Ecto neural progenitor cell (in vitro differentiated cells): ENCODE data around the gene SCARF2.
A peak's percentile ranks its signal among the peaks of the same experiment; 100 is the strongest.
"Not testable (repeated sequence)": the region's sequence is repeated elsewhere in the genome, so short reads cannot be mapped to it uniquely, and the experiment has no call there.

Experiments
- DNase-seq: peaks from one replicate; pipeline ENCODE4 v3.0.0-alpha.2; 2018; ENCODE audit warnings: low spot score

Gene SCARF2

DNA sequence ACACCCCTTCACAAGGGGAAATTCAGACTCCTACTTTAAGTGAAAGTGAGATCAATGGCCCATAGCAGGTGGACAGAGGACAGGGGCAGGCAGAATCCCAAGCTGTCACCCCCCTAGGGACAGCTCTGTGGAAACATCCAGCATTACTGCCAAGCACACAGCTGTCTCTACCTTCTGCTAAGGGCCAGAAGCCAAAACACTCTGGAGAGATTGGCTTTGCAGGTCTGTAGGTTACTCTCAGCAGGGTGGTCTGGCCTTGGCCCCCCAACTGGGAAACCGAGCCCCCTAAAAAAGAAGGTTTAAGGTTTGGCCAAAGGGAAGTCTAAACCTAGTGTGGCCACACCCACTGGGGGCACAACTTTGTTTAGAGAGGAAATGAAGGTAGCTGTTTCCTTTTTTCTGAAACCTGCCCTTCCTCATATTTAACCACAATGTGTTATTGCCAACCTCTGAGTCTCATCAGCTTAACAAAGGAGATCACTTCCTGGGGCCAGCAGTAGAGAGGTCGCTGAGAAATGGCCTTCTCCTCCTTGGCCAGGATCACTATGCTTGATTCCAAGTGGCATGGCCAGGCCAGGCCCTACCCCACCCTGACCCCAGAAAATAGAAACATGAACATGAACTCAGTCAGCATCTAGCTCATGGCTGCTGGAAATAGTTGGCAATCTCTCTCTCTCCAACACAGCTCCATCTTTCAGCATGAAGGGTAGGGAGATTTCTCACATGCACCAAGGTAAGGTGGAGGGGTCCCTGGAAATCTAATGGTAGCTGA, 25.9 kb upstream of the SCARF2 start:
- DNase-seq, result no peak

DNA sequence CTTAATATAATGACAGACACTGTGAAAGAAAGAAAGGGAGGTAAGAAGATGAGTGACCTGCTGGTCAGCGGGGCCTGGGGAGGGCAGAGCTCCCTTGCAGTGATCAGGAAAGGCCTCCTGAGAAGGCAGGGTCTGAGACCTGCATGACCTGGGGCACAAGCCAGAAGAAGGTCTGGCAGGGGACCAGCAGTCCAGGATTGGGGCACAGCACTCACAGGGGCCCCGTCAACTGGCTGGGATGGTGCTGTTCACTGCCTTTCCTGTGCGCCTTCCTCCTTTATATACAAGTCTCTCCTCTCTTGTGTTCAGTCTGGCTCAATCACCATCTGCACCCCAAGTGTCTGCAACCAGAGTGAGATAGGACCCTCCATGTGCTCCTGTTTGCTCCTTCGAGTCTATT, 22.2 kb upstream of the SCARF2 start:
- DNase-seq, result no peak

DNA sequence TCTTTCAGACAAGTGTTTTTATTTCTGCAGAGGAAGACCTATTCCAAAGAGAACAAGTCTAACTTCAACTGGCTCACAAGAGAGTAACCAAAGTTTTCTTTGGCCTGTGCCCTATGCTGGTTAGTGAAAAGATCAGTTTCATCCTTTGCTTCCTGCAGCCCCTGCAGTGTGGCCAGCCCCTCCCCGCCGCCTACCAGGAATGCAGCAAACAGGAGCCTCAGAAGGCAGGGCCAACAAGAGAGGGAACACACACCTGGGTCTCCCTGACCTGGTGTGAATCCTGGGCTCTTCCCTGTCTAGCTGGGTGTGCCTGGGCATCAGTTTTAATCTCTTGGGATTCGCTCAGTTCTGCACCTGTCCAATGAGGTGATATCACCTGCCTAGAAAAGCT, 21.5 kb upstream of the SCARF2 start:
- DNase-seq, result no peak

DNA sequence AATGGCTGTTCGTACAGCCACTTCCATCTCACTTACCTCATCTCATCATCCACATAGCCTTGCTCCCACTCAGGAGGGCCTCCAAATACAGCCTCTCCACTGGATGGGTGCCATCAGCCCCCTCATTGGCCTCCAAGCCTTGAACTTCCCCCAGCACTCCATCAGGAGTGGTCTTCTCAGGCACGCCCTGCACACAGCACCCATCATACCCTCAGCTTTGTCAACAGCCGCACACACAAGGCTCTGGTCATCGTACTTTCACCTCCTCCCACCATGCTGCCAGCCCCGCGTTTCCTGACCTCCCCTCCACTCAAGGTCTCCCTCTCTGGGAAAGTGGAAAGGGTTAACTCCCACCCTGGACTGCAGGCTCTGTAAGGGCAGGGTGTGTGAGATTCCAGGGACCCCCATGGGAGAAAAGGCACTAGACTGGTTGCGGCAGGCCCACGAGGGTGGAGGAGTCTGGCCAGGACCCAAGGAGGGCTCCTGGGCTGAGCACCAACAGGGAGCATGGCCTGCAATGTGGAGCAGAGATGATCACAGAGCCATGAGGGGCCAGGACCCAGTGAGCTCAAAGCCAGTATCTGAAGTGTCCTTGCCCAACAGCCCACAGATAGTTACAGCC, 21.0 kb upstream of the SCARF2 start:
- DNase-seq, result peak; percentile 39

DNA sequence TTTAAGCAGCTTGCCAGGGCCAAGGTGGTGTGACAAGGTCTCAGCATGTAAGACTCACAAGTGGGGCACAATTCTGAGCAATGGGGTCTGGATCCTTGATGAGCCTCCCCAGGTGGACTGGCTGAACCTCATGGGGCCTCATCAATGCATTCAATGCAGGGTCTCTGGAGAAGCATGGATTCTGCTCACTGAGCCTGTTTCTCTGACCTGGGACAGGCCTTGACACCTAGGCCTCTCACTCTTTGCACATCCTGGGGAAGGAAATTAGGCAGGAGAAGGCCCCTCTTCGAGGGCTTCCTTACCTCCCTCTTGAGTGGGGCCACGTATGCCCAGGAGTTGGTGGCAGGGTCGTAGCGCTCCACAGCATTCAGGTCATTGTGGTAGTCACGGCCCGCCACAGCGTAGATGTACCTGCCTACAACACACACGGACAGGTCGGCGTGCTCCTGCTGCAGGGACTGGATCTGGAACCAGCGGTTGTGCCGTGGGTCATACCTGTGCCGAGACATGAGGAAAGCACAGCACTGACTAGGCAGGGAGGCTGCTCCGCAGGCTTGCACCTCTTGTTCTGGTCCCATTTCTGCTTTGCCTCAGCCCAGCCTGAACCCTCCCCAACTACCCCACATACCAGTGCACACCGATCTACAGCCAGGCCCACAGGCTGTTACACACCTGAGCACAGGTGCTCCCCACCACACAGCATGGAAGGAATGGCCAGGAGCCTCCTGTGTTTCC, 20.0 kb upstream of the SCARF2 start:
- no peak for DNase-seq

DNA sequence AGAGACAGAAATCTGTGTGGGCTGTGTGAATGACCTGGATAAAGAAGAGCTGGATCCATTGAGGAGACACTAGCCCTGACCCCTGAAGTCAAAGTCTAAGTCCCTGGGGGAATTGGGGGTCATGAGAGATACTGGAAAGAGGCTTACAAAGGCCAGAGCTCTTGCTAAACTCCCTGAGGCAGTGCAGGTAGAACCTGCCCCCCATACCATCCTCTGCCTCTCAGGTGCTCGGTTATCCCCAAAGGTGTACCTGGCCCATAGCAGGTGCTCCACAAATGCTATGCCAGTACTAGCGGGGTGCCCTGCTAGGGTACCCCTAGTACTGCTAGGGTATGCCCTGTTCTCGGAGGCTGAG, 19.1 kb upstream of the SCARF2 start:
- DNase-seq, result peak; percentile 44

DNA sequence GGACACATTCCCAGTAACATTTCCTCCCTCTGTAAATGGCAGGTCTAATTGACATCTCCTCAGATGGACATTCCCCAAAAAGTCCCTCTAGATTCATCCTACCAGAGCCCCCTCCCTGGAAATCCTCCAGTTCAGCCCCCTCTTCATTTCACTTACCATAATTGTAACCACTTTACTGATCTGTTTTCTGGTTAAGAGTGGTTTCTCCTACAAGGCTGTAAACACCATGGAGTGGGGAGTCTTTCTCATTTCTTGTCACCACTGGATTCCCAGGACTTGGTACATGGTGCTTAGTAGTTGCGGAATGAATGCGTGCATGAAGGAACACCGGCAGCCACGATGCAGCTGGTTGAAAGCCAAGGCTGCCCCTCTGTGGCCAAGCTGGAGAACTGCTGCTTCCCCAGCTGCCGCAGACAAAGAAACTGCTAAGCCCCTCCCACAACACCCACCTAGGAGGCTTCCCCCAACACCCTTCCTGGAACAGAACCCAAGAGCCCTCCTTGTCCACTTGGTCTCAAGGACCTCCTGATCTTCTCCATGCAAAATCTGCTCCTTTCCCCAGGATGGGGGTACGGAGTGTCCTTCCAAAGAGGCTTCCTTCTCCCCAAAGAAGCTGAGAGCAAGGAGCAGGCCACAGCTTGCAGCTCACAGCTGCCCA, 18.6 kb upstream of the SCARF2 start:
- peak; percentile 88 for DNase-seq

DNA sequence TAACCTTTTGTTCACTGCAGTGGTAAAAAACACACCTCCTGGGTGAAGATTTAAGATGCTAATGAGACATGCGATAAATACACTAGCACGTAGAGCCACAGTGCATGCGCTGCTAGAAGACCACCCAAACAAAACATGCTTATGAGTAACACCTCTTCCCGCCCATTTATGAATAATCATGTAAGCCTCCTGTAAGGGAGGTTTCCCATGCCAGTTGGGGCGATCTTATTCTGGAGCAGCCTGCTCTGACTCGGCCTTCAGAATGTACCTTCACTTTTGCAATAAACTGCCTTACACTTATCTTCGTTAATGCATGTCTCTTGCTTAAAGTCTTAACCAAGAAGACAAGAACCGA, 18.1 kb upstream of the SCARF2 start:
- DNase-seq, result peak; percentile 19

DNA sequence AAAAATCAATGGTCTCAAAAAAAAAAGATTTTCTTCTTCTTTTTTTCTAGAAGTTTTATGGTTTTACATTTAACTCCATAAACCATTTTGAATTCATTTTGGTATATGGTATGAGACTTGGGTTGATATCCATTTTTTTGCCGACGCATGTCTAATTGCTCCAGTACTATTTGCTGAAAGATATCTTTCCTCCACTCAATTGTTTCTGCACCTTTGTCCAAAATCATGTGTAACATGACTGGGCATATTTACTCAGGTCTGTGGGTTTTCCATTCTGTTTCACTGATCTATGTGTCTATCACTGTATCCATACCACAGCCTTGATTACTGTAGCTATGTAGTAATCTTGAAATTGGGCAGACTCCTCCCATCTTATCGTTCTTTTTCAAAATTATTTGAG, 15.6 kb upstream of the SCARF2 start:
- no peak for DNase-seq

DNA sequence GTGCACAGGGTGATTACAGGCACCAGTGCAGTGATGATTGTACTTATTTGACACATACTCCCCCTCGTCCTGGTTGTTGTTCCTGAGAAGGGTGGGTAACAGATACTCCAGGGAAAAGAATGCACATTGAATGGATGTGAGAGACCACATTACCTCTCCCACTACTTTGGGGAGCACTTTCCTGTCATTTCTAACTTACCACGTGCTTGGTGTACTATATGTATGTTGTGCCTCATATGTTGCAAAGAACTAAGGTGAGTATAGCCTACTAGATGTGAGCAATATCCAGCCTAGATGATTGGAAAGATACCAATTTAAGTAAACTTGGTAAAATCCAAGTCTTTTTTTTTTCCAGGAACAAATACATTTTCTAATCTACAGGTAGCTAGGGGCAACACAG, 14.3 kb upstream of the SCARF2 start:
- no peak for DNase-seq

DNA sequence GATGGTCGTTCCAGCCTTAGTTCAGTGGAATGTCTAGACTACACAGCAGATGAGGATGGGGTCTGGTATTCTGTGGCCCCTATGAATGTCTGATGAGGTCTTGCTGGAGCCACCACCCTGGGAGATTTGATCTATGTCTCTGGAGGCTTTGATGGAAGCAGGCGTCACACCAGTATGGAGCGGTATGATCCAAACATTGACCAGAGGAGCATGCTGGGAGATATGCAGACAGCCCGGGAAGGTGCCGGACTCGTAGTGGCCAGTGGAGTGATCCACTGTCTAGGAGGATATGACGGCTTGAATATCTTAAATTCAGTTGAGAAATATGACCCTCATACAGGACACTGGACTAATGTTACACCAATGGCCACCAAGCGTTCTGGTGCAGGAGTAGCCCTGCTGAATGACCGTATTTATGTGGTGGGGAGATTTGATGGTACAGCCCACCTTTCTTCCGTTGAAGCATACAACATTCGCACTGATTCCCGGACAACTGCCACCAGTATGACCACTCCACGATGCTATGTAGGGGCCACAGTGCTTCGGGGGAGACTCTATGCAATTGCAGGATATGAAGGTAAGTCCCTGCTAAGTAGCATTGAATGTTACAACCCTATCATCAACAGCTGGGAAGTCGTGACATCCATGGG, 13.6 kb upstream of the SCARF2 start:
- DNase-seq, result not testable (repeated sequence)

DNA sequence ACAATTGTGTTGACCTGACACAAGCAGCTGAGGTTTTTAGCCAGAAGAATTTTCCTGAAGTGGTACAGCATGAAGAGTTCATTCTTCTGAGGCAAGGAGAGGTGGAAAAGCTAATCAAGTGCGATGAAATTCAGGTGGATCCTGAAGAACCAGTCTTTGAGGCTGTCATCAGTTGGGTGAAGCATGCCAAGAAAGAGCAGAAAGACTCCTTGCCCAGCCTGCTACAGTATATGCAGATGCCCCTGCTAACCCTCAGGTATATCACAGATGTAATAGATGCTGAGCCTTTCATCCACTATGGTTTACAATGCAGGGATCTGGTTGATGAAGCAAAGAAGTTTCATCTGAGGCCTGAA, 12.9 kb upstream of the SCARF2 start:
- no peak for DNase-seq

DNA sequence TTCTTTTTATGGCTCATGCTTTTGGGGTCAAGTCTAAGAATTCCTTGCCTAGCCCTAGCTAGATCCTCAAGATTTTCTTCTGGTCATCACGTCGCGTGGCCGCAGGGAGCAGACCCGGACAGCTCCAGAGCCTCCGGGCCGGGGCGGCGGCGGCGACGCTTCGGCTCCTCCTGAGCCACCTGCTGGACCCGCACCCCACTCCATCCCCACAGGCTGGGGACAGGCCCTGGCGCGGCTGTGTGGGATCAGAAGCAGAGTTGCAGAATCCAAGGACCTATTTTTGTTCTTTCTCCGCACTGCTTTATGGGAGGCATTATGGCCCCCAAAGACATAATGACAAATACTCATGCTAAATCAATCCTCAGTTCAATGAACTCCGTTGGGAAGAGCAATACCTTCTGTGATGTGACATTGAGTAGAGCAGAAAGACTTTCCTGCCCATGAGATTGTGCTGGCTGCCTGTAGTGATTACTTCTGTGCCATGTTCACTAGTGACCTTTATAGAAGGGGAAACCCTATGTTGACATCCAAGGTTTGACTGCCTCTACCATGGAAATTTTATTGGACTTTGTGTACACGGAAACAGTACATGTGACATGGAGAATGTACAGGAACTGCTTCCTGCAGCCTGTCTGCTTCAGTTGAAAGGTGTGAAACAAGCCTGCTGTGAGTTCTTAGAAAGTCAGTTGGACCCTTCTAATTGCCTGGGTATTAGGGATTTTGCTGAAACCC, 12.4 kb upstream of the SCARF2 start:
- no peak for DNase-seq

DNA sequence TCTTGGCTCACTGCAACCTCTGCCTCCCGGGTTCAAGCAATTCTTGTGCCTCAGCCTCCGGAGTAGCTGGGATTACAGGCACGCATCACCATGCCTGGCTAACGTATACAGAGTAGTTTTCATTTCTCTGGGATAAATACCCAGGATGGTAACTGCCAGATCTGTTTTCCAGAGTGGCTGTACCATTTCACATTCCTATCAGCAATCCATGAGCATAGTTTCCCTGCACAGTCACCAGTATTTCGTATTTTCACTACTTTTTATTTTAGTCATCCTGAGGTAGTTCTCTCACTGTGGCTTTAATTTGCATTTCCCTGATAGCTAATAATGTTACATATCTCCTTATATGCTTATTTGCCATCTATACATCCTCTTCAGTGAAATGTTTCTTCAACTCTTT, 11.0 kb upstream of the SCARF2 start:
- DNase-seq, result no peak

DNA sequence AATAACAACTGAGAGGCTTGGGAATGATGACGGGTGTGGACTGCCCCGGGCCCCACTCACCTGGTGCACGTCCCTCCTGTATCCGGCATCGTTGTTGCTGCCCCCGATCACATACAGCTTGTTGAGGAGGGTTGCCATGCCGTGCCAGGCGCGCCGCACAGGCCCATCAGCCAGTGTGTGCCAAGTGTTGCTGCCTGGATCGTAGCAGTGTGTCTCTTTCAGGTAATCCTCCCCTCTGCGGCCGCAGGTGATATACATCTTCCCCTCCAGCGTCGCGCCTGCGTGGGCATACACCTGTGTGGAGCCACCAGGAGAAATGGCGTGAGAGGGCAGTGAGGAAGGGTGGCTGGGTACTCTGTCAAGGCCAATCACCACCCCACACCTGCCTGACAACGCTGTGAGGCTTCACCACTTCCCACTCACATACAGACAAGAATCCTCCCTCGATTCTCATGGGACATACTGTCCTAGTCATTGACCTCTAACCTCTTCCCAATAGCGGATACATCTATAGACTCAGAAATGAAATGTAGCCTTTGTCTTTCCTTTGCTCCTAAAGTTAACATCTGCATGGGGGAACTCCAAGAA, 8.9 kb upstream of the SCARF2 start:
- no peak for DNase-seq

DNA sequence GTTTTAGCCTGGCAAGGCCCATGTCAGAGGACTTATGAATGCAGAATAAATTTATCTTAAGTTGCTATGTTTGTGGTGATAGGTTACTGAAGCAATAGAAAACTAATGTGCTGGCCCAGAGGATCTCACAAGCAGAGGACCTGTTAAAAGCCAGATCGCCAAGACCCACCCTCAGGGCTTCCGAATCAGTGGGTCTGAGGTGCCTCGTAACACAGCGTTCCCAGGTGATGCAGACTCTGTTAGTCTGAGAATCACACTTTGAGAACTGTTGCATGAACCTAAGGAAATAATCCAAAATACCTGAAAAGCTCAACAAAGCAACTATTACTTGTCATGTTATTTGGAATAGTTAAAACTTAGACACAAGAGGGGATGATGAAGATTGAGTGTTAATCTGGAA, 6.7 kb upstream of the SCARF2 start:
- DNase-seq, result no peak

DNA sequence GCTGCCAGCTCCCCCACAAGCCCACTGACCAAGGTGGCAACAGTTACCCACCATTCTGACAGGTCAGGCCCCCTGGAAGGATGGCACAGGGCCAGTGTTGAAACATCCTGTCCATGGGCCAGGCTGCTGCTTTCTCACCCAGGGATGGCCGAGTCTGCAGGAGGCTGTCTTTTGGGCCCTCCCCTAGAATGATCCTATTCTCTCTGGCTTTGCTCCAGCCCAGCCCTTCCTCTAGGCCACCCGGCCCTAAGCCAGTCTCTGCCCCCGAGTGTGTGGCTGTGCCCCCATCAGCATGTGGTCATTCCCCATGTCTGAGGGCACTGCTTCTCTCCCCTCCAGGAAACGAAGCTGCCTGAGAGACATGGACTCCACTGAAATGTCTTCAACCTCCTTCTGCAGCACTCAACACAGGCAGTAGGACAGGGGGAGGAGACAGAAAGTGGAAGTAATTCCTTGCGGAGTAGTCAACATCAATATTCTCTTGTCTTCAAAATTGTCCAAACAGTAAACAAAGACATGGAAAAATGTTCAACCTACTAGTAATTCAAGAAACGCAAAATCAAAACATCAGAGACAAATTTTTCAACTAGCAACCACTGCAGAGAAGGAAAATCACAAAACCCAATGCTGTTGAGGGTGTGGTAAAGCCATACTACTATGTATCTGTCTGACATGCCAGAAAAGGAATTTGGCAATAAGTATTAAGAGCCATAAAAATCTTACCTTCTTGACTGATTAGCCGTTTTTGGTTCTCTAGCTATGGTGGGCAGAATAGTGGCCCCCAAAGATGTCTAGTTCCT, 5.1 kb upstream of the SCARF2 start:
- no peak for DNase-seq

DNA sequence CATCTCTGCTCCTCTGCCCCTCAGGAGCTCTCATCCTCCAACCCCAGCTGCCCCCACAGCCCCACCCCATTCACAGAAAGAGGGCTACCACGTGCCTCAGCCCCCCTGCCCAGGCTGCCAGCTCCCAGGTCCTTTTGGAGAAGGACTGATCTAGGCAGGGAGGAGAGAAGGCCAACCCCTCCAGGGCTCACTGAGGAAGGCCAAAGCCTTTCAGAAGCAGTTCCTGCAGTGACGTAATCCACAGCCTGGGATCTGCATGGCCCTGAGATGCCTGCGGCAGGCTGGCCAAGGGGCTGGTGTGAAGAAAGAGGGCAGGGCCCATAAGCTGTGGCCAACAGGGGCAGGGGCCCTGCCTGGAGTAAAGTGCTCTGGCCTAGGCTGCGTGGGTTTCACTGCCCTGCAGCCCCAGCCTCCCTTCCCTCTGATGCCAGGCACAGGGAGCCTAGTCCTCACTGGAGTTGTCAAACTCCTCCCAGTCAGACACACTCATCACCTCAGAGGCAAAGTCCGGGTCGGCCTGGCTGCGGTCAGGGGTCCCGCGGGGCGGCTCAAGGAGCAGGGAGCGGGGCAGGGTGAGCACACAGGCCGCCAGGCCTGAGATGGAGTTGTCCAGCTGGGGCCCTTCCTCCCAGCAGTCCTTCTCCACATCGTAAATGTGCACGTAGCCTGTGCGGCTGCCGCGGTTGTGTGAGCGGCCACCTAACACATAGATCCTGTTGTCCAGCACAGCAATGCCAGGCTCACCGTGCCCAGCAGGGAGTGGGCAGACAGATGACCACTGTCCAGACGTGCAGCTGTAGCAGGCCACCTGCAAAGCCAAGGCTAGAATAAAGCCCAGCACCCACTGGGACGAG, 4.2 kb upstream of the SCARF2 start:
- peak; percentile 42 for DNase-seq
